Measurements from ENCODE around the gene ZSWIM3.

DNA sequence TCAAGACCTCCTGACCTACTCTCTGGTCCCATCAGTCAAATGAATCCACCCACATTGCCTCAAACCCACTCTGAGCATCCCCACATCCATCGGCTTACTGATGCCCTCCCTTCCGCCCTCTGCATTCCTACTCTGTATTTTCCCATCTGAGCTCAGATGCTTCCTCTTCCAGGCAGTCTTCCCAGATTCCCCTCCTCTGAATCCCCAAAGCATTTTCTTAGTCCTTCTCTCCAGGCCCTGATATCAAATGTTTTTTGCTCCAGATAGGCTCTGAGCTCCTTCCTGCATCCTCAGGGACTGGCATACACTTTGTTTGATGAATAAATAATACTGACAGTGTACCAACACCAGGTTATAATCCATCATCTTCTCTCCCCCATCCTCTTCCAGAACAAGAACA lies 50.7 kb downstream of the ZSWIM3 start:
- TF ChIP-seq MXI1 (conservative IDR thresholded peaks at IDR 0.05; ENCODE audit: poor library complexity, severe bottlenecking) (no peak), EZH2 (IDR thresholded peaks at IDR 0.05; ENCODE audit: borderline replicate concordance, insufficient read depth, low read length, poor library complexity, severe bottlenecking) (no peak), RAD21 (conservative IDR thresholded peaks at IDR 0.05) (no peak)
- TF ChIP-seq, protein P1, sequence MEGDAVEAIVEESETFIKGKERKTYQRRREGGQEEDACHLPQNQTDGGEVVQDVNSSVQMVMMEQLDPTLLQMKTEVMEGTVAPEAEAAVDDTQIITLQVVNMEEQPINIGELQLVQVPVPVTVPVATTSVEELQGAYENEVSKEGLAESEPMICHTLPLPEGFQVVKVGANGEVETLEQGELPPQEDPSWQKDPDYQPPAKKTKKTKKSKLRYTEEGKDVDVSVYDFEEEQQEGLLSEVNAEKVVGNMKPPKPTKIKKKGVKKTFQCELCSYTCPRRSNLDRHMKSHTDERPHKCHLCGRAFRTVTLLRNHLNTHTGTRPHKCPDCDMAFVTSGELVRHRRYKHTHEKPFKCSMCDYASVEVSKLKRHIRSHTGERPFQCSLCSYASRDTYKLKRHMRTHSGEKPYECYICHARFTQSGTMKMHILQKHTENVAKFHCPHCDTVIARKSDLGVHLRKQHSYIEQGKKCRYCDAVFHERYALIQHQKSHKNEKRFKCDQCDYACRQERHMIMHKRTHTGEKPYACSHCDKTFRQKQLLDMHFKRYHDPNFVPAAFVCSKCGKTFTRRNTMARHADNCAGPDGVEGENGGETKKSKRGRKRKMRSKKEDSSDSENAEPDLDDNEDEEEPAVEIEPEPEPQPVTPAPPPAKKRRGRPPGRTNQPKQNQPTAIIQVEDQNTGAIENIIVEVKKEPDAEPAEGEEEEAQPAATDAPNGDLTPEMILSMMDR (IDR thresholded peaks at IDR 0.05; ENCODE audit: poor library complexity, severe bottlenecking), result no peak

Data from neural cell (in vitro differentiated cells).